Lung (tissue), 12 donors: ENCODE measurements around the gene WDFY1. TPM values are rescaled to one million over a fixed set of nuclear protein-coding genes. Genes with fewer than 3 reads are reported as not detected.
"Not testable (repeated sequence)": the region's sequence is repeated elsewhere in the genome, so short reads cannot be mapped to it uniquely, and the experiment has no call there.

Source experiments
- ATAC-seq: fragments of 200-7000 bp; cut with Tn5 transposase; one replicate; pipeline ENCODE4 v1.9.1; 2020; ENCODE audit warnings: moderate number of reproducible peaks; ENCODE audit not compliant: insufficient read depth, low FRiP score
- DNase-seq, 3 donors: peaks; one replicate each; pipeline ENCODE4 v3.0.0-alpha.2; 2013 to 2017
- H3K27ac ChIP-seq, 2 donors: one replicate each; pipeline ENCODE4 v1.5.1; 2013; ENCODE audit warnings: mild to moderate bottlenecking in 2 of 2, moderate library complexity in 2 of 2, control low read depth in 1 of 2, inconsistent platforms in 1 of 2, low read depth in 1 of 2, low read length in 1 of 2
- H3K27me3 ChIP-seq, 3 donors: one replicate each; pipeline ENCODE4 v1.5.1; 2013; ENCODE audit warnings: low read length in 2 of 3; ENCODE audit not compliant: control insufficient read depth in 3 of 3, insufficient read depth in 3 of 3
- H3K36me3 ChIP-seq, 4 donors: one replicate each; pipeline ENCODE4 v1.5.1; 2013; ENCODE audit warnings: low read length in 4 of 4, mild to moderate bottlenecking in 1 of 4, moderate library complexity in 1 of 4; ENCODE audit not compliant: control insufficient read depth in 4 of 4, insufficient read depth in 4 of 4
- H3K4me1 ChIP-seq, 5 donors: one replicate each; pipeline ENCODE4 v1.5.1; 2013; ENCODE audit warnings: low read length in 5 of 5, mild to moderate bottlenecking in 2 of 5, moderate library complexity in 1 of 5; ENCODE audit not compliant: control insufficient read depth in 5 of 5, insufficient read depth in 5 of 5
- H3K4me3 ChIP-seq: one replicate; pipeline ENCODE4 v1.5.1; 2013; ENCODE audit warnings: mild to moderate bottlenecking, control low read depth, moderate library complexity
- H3K9ac ChIP-seq, 2 donors: one replicate each; pipeline ENCODE4 v1.5.1; 2013; ENCODE audit warnings: low read length in 2 of 2, control low read depth in 1 of 2; ENCODE audit not compliant: insufficient read depth in 1 of 2
- H3K9me3 ChIP-seq, 4 donors: one replicate each; pipeline ENCODE4 v1.5.1; 2013; ENCODE audit warnings: low read length in 3 of 4, mild to moderate bottlenecking in 1 of 4, moderate library complexity in 1 of 4; ENCODE audit not compliant: control insufficient read depth in 4 of 4, insufficient read depth in 3 of 4
- whole genome bisulfite sequencing, 2 donors: extraction: QIAGEN DNeasy Blood & Tissue Kit; methylation state at CpG; one replicate each; pipeline ENCODE4 v1.1.7; 2013; 5-methylcytosine and 5-hydroxymethylcytosine counted together
- polyA plus RNA-seq, 2 donors: library from polyadenylated mRNA; stranded (reverse); fragments of 200-250 nt; gene quantifications; one replicate each; pipeline ENCODE4 v1.2.1, GENCODE V29; 2013
- total RNA-seq, 2 donors: library from RNA; depleted of rRNA in 1 of 2; stranded (reverse); fragments of >200 nt in 1 of 2; gene quantifications; one replicate each; pipeline ENCODE4 v1.2.1, GENCODE V29; 2014 to 2021
- TF ChIP-seq, protein P1 (sequence below): IDR thresholded peaks from 2 replicates; pipeline ENCODE4 v1.5.1; 2012; ENCODE audit warnings: mild to moderate bottlenecking; ENCODE audit errors: control extremely low read depth, extremely low read depth
- donor health status: control.
- donor health status: control.
- donor health status: Bipolar disorder and iron deficiency.
- donor health status: healthy.
- donor health status: DM: yes; HTN: yes; CAD: no.

WDFY1 gene
- total and polyA plus RNA-seq, 4 donors: 14.5 to 90.9 (median 30.8) TPM

DNA sequence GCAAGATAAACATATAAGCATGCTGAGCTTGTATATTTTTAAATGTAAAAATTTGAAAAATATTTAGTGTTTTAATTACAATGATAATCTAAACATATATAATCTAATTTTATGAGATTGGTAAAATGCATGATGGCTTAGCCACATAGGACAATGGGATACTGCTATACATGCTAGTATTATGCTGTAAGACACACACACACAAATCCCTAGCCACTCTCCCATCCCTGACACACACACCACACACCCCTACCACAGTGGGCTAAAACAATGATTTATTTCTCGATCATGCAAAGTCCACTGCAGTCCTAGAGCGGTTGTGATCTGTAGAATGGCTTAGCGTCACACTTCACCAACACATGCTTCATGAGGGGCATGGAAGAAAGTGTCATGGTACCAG lies 71.5 kb downstream of the WDFY1 start:
- 98% methylated on average over 3 of the region's 3 CpGs for WGBS, 2 donors
- Histone ChIP-seq H3K4me1 (peaks cover 0 to 3% (median 0%) of the 10 kb centered on the region in 5 donors), H3K4me3 (no peak overlapping the region), H3K9ac (no peak overlapping the region), H3K36me3 (peaks cover 20 to 36% (median 30%) of the 10 kb centered on the region in 4 donors), H3K9me3 (peaks cover 0 to 4% (median 0%) of the 10 kb centered on the region in 4 donors), H3K27ac (no peak overlapping the region), H3K27me3 (no peaks in the 10 kb centered on the region)
- no peak for ATAC-seq
- DNase-seq: no peak
- TF ChIP-seq, protein P1, sequence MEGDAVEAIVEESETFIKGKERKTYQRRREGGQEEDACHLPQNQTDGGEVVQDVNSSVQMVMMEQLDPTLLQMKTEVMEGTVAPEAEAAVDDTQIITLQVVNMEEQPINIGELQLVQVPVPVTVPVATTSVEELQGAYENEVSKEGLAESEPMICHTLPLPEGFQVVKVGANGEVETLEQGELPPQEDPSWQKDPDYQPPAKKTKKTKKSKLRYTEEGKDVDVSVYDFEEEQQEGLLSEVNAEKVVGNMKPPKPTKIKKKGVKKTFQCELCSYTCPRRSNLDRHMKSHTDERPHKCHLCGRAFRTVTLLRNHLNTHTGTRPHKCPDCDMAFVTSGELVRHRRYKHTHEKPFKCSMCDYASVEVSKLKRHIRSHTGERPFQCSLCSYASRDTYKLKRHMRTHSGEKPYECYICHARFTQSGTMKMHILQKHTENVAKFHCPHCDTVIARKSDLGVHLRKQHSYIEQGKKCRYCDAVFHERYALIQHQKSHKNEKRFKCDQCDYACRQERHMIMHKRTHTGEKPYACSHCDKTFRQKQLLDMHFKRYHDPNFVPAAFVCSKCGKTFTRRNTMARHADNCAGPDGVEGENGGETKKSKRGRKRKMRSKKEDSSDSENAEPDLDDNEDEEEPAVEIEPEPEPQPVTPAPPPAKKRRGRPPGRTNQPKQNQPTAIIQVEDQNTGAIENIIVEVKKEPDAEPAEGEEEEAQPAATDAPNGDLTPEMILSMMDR: no peak

DNA sequence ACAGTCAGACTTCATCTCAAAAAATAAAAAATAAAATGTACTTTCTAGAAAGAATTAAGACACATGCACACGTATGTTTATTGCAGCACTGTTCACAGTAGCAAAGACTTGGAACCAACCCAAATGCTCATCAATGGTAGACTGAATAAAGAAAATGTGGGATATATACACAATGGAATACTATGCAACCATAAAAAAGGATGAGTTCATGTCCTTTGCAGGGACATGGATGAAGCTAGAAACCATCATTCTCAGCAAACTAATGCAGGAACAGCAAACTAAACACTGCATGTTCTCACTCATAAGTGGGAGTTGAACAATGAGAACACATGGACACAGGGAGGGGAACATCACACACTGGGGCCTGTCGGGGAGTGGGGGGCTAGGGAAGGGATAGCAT lies 72.4 kb downstream of the WDFY1 start:
- 90 to 91% methylated on average over 2 of the region's 2 CpGs for WGBS, 2 donors
- not testable (repeated sequence) for H3K9ac ChIP-seq, H3K27ac ChIP-seq, H3K4me1 ChIP-seq, ATAC-seq, H3K4me3 ChIP-seq, H3K27me3 ChIP-seq, DNase-seq, H3K9me3 ChIP-seq
- H3K36me3 ChIP-seq: peaks cover 16 to 27% (median 21%) of the 10 kb centered on the region in 4 donors

DNA sequence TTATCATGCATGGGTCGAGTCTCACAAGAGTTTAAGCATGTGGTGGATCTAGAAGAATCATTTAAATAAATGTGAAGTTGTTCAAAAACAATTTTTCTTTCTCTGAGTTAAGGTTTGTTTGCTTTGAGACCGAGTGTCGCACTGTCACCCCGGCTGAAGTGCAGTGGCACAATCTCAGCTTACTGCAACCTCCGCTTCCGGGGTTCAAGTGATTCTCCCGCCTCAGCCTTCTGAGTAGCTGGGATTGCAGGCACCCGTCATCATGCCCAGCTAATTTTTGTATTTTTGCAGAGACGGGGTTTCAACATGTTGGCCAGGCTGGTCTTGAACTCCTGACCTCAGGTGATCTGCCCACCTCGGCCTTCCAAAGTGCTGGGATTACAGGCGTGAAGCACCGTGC lies 73.5 kb downstream of the WDFY1 start:
- not testable (repeated sequence) for H3K9me3 ChIP-seq, H3K27me3 ChIP-seq, H3K27ac ChIP-seq, DNase-seq, H3K4me3 ChIP-seq, H3K4me1 ChIP-seq, ATAC-seq, H3K9ac ChIP-seq
- 57 to 83% methylated on average over 12 of the region's 12 CpGs for WGBS, 2 donors
- peaks cover 8 to 21% (median 14%) of the 10 kb centered on the region in 4 donors for H3K36me3 ChIP-seq

DNA sequence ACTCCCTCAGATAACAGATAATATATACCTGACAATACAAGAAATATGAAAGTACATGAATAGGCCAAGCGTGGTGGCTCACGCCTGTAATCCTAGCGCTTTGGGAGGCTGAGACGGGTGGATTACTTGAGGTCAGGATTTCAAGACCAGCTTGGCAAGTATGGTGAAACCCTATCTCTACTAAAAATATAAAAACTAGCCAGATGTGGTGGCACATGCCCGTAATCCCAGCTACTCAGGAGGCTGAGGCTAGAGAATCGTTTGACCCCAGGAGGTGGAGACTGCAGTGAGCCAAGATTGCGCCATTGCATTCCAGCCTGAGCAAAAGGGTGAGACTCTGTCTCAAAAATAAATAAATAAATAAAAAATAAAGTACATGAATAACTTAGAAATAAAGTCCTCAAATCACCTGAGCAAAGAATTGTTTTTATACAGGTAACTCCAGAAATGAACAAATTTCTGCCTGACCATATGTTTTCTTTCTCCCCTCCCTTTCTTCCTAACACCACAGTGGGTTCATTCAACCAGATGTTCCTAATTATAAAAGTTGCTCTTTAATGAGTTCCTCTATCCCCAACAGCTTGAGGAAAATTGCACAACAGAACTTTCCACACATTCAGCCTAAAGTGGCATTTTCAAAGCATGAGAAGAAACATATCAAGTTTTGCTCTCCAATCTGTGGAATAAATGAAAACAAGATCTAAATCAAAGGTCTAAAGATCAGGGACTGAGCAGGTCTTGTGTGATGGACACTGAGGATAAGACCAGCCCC lies 74.1 kb downstream of the WDFY1 start:
- H3K9ac ChIP-seq: no peak overlapping the region
- TF ChIP-seq, protein P1: no peak
- DNase-seq (peak in 2 of 3 donors; percentile 19 to 27), ATAC-seq (no peak)
- H3K27ac ChIP-seq: no peak overlapping the region
- H3K4me3 ChIP-seq: no peak overlapping the region
- peaks cover 0 to 3% (median 0%) of the 10 kb centered on the region in 5 donors for H3K4me1 ChIP-seq
- H3K9me3 ChIP-seq: peaks cover 0 to 4% (median 0%) of the 10 kb centered on the region in 4 donors
- H3K36me3 ChIP-seq: peaks cover 8 to 16% (median 13%) of the 10 kb centered on the region in 4 donors
- H3K27me3 ChIP-seq: no peaks in the 10 kb centered on the region
- 44 to 82% methylated on average over 7 of the region's 7 CpGs for WGBS, 2 donors
